NCI-H345 treated with DMSO at 0.1 percent for 48 hours (cell line): ENCODE results near the gene RABGAP1L.
A peak's percentile ranks its signal among the peaks of the same experiment; 100 is the strongest.
"Not testable (repeated sequence)": the region's sequence is repeated elsewhere in the genome, so short reads cannot be mapped to it uniquely, and the experiment has no call there.

Experiments used
- DNase-seq: peaks from one replicate; lab custom pipeline; 2025; ENCODE audit not compliant: unreplicated experiment; lab: John Stamatoyannopoulos, UW

The RABGAP1L gene

DNA sequence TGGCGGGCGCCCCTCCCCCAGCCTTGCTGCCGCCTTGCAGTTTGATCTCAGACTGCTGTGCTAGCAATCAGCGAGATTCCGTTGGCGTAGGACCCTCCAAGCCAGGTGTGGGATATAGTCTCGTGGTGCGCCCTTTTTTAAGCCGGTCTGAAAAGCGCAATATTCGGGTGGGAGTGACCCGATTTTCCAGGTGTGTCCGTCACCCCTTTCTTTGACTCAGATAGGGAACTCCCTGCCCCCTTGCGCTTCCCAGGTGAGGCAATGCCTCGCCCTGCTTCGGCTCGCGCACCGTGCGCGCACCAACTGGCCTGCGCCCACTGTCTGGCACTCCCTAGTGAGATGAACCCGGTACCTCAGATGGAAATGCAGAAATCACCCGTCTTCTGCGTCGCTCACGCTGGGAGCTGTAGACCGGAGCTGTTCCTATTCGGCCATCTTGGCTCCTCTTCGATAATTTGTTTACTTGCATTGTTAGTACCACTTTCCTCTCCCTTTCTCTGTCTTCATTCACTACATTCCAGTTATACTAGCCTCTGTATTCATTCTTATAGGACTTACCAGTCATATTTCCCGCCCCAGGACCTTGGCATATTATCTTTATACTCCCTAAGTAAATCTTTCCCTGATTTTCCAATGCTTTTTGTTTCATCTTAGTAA, 79.7 kb downstream of the RABGAP1L start:
- peak; percentile 4 for DNase-seq

DNA sequence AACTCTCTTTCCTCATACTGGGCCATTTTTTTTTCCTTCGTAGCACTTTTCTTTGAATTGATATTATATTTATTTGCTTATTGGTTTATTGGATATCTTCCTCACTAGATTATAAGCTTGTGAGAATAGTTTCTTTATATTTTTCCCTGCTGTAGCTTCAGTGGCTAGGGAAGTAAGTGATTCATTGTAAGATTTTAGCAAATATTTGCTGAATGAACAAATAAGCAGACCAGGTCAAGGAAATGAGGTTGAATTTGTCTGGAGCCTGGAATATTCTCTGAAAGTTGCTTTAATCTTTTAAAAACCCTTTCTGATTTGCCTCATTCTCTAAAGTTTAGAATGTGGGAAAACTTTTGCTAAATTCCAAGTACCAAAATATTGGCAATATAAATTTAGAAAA, 80.2 kb downstream of the RABGAP1L start:
- DNase-seq, result no peak

DNA sequence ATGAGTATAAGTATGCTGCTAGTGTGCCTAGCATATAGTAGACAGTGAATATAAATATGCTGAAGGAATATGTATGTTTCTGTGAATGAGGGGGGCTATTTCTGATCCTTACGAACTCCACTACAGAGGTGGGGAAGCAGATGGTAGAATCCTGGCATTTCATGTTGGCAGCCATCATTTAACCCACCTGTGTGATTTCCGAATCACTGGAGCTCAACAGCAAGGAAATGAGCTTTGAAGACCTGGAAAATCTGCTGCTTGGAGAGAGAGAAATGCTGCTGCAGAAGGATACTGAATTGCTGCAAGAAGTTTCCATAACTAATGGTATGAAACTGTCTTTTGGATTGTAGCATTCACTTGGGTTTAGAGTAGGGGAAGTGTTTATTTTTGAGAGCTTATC, 83.5 kb downstream of the RABGAP1L start:
- DNase-seq, result no peak

DNA sequence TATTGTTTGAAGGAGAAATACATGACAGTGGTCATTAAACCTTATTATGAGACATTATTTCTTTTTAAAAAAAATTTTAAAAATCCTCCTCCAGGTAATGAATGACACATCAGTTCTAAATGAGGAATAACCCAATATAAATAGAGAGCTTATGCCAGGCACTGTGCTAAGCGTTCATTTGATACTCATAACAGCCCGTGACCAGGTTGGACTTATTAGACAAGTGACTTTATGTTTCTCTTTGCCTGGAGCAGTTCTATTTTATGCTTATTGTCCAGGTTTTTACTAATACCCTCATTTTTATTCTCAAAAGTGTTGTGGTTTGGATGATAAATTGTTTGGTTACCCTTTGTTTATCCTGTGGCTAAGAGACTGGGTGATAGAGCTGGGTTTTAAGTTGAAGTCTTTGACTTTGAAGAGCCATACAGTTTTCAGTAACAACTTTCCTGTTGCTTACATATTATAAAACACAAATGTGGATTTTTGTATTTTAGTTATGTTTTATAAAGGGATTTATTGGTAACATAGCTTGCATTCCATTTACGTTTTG, 84.2 kb downstream of the RABGAP1L start:
- DNase-seq, result no peak

DNA sequence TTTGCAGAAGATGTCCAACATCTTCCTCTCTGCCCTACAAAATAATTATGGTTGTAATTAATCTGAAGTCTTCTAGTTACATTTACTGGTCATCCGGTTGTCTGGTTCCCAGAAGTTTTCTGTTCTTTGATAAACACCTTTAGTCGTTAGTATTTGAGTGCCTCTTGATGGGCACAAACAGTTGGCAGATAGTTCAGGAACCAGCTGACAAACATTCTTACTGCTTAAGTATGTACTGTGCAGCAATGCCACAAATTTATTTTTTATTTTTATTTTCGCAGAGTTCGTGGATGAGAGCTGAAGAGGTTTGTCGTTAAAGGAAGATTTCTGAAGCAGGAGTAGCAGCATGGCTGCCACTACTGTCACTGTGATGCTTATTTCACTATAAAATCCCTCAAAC, 84.7 kb downstream of the RABGAP1L start:
- no peak for DNase-seq

DNA sequence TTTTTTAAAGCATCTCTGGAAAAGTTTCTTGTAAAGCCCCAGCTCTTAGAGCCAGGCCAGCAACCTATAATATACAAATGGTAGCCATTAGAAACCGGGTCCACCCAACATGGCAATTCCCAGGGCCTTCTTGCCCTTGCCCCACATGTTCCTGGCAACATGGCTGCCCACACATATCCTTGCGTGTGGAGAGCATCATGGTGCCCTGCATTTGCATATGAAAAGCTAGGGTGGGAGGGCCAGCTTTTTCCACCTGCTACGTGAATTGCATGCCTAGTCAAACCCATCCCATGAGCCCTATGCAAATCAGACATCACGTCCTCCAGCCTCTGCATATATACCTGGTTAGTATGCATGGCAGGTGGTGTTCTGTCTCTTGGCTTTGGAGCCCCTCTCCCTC, 88.2 kb downstream of the RABGAP1L start:
- DNase-seq, result no peak

DNA sequence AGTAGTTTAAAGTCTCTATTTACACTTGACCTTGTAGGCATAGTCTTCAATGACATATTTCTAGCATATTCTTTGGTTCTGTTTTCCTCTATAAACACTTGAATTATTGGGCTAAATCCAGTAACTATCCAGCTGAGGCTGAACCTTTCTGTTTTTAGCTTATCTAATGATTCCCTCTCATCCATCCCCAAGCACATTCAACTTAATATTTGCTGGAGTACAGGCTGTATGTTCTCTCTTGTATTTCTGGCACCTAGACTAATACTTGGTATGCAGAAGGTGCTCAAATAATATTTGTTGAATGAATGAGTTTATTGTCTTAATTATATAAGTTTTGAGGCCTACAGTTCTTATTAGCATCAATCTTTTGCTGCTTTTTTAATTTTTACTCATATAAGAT, 88.7 kb downstream of the RABGAP1L start:
- no peak for DNase-seq

DNA sequence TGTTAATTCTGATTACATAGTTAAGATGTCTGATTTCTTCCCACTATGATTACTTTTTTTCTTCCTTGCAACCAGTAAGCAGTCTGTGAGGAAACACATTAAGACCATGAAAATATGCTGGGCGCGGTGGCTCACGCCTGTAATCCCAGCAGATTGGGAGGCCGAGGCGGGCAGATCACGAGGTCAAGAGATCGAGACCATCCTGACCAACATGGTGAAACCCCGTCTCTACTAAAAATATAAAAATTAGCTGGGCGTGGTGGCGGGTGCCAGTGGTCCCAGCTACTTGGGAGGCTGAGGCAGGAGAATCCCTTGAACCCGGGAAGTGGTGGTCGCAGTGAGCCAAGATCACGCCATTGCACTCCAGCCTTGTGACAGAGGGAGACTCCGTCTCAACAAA, 97.1 kb downstream of the RABGAP1L start:
- not testable (repeated sequence) for DNase-seq

DNA sequence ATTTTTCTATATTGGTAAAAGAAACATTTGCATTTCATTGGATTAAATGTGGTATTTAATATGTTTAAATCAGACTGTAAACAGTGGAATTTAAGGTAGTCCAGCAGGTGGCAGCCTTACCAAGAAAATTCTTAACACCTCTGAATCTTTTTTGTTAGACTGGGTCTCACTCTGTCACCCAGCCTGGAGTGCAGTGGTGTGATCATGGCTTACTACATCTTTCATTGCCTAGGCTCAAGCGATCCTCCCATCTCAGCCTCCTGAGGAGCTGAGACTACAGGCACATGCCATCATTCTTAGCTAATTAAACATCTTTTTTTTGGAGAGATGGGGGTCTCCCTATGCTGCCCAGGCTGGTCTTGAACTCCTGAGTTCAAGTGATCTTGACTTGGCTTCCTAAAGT, 98.8 kb downstream of the RABGAP1L start:
- DNase-seq, result peak; percentile 31

DNA sequence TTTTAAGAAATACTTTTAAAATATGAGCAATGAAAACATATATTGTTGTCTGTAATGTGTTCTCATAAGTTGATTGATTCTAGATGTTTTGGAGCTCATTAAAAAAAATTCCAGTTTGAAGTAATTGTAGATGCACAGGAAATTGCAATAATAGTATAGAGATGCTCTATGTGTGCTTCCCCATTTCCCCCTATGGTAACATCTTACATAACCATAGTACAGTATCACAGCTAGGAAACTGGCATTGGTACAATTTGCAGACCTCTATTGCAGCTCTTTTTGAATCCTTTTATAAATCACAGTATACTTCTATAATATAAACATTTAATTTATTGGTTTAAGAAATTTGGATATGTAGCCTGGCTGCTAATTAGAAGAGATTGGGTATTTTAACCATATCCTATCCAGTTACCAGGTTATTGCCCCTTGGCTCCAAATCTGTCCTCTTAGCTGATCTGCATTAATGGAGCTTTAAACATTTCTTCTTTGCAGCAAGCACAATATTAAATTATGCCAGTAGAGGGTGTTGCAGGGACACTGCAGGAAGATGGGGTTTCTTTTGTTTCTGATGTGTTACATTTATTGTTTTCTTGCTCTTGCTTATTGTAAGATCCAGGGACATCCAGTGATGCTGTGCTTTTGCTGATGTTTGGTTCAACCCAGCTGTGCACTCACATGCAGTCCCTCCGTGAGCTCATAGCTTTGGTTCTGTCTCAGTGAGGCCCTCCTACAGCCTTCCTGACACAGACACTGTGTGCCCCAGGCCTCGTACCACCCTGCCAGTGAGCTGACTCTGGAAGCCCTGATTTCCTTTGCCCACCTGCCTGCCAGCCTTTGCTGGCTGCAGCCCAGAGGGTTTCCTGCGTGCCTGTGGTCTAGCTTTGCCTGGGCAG, 103.3 kb downstream of the RABGAP1L start:
- peak; percentile 31 for DNase-seq

DNA sequence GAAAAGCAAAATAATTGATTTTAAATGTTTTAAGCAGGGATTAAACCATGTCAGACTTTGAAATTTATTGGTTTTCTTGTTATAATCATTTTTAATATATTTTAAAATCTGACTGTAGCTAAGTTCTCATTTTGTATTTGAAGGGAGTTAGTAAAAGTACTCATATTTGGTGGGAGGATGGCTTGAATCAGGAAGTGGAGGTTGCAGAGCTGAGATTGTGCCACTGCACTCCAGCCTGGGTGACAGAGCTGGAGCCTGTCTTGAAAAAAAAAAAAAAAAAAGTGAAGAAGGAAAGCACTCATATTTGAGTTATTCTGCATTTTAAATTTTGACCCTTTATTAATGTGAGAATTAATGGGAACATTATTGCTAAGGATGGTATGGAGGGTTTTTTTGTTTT, 106.0 kb downstream of the RABGAP1L start:
- no peak for DNase-seq

DNA sequence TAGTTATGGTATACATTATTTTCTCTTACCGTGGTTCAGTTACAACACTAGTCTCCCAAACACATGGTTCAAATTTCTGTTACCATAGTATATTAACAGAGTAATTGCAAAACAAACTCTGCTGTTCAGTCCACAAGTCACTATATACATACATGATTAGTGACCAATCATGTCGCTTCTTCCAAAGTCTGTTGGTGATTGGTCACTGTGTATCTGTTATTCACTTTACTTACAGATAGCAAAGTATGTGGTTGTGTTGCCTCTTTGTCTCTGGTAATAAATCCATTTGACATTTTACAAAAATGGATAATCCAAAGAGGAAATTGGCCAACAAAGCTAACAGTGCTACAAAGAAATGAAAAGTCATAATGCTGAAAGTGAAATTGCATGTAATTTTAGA, 107.2 kb downstream of the RABGAP1L start:
- no peak for DNase-seq

DNA sequence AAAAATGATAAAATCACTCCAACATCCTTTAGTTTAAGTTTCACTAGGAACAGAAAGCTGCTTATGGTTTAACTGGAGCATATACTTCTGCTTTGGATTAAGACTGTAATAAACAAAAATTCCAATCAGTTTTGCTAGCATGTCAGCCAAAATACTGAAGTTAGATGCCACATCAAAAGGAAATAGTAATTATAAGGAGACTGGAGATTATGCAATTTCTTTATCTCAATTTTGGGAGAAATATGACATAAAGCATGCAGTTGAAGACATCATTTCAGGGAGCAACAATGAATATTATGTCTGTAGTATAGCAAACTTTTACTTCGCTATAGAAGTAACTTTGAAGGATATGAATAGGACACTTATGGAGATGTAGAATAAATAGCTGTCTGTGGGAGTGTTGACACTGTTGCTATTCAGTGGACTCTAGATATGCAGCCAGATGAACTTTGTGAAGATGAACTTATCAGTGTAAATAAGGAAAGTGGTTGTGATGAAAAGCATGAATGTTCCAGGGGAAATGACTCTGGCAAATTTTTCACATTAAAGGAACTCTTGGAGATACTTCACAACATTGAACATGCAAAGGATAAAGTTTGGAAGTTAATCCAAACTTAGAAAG, 107.8 kb downstream of the RABGAP1L start:
- no peak for DNase-seq

DNA sequence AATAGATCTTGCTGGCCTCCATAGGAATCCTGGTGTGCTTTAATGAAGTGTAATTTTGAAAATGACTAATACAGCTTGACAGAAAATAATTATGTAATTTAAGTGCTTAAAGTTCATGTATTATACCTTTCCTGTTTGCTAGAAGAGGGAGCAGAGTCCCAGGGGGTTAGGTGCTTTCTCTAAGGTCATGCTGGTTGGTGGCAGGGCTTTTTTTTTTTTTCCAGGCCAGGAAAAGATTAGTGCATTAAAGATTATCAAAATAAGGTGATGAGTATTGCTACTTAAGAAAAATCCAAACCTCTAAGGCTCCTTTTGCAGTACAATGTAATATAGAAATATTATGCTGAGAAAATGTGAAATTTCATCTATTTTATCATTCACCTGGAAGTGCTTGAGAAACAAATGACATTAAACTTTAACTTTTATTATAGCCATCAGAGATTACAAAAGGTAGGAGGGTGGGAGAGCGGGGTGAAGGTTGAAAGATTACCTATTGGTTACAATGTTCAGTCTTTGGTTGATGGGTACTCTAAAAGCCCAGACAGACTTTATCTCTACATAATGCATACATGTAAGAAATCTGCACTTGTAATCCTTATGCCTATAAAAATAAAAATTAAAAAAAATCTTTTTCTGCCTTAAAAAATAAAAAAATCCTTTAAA, 110.8 kb downstream of the RABGAP1L start:
- DNase-seq, result no peak

DNA sequence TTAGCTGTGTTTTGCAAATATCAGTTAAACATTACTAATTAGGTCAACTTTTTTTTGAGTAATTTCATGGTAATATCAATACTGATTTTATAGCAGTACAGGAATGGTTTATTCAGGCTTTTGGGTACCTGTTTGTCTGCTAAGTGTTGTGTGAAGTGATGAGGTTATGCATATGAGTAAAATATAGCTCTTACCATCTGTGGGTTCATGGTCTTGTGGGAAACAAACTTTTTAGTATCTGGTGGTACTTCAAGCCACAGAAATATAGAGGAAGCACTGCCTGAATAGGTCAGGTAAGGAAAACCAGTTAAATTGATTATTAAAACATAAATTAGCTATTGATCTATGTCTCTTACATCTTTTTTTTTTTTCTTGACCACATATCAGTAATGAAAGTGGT, 113.9 kb downstream of the RABGAP1L start:
- DNase-seq, result no peak

DNA sequence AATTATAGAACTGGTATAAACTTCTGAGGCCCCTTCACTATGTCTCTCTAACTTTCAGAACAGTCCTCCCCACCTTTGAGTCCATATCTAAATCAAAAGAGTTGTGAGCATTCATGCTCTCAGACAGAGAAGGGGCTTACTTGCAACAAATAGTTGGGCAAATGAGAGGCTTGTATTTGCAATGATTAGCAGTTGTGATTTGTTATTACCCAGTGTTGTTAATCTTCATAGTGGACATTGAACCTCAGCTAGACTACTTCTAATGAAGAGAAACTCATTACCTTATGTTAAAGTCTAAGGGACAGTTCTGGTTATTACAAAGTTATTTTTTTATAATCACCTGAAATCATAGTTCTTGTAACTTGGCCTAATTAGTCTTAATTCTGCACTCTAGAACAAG, 114.5 kb downstream of the RABGAP1L start:
- DNase-seq, result no peak

DNA sequence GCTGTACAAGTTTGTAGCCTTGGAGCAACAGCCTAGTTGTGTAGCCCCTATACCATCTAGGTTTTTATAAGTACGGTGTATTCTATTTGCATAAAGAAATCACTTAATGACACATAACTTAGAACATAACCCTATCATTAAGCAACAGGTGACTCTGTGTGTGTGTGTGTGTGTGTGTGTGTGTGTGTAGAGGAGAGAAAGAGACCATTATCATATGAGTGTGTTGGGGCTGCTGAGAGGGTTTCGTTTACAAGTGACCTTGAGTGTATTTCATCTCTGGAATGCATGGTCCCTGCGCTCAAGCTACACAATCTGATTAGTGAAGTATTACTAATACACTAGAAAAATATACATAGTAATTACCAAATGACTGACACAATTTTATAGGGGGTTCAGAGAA, 115.1 kb downstream of the RABGAP1L start:
- DNase-seq, result no peak

DNA sequence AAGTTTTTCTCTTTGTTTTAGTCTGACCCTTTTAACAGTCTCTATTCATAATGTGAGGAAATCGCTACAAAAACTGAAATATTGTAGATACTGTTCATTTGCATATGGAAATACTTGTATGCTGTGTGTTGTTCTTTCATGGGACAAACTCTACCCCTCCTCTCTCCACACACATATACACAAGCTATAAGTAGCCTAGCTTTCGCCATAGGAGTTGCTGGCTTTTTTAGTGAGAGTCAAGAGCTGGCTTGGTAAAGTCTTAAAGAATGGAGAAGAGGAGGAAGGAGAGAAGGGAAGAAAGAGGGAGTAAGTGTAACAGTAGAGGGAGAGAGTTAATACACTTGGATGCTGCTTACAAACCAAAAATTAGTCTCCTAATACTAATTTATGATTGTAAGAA, 115.6 kb downstream of the RABGAP1L start:
- DNase-seq, result no peak

DNA sequence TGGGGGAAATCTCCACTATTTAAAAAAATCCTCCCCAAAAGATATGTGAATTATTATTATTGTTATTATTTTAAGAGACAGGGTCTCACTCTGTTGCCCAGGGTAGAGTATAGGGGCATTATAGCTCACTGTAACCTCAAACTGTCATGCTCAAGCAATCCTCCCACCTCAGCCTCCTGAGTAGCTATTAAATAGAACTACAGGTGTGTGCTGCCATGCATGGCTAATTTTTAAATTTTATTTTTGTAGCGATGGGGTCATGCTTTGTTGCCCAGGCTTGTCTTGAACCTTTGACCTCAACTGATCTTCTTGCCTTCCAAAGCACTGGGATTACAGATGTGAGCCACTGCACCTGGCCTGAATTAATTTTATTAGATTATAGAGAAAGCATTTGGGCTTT, 116.8 kb downstream of the RABGAP1L start:
- DNase-seq, result no peak

DNA sequence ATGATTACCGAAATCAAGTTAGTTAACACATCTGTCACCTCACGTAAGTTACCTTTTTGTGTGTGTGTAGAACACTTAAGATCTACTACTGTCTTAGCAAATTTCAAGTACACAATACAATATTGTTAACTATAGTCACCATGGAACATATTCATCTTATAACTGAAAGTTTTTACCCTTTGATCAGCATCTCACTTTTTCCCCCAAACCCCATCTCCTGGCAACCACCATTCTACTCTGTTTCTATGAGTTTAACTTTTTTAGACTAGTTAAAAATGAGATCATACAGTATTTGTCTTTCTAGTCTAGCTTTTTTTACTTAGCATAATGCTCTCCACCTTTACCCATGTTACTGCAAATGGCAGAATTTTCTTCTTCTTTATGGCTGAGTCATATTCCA, 124.7 kb downstream of the RABGAP1L start:
- DNase-seq, result no peak

DNA sequence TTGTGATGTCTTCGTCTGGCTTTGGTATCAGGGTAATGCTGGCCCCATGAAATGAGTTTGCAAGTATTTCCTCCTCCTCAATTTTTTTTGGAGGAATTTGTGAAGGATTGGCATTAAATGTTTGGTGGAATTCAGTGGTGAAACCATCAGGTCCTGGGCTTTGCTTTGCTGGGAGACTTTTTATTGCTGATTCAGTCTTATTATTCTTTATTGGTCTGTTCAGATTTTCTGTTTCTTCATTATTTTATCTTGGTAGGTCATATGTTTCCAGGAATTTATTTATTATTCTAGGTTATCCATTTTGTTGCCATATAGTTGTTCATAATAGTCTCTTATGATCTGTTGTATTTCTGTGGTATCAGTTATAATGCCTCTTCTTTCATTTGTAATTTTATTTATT, 126.7 kb downstream of the RABGAP1L start:
- DNase-seq, result no peak
